ENCODE measurements around the gene IKZF1. TPM values are rescaled to one million over a fixed set of nuclear protein-coding genes. Genes with fewer than 3 reads are reported as not detected.

The IKZF1 gene
- total RNA-seq, 1 experiment from 2014 or later: 2.3 TPM

DNA sequence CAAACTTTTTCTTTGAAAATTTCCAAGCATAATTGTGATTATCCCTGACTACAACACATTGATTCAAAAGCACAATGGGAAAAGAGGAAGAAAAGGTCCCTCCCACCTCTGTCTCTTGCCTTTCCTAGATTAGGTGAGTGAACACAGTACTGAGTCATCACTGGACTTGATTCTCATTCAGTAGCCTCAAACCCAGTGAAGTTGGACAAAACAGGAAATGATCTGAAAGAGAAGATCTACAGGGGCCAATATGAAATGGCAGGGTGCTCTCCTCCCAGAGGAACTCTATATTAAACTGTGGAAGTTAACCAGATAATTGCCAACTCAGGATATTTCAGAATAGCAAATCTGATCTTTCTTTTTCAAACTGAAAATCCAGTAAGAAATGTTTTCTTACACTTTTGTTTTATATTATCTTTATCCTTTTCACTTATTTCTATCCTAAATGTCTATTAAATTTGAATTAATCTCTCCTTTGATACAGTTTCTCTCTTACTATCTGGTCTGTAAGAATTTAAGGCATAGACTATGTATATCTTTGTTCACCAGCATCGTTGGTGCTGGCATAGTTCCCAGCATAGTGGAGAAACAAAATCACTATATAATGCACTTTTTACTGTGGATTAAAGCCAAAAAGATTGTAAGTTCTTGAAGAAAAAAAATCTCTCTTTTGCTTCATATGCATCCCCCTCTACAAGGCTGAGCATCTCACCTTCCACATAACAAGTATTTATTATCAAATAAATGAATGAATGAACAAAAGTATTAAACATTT is 41.4 kb upstream of the IKZF1 start:
- CTCF ChIA-PET: no interaction called here
- Mint-ChIP-seq H3K27ac (no peak overlapping the region), H3K36me3 (no peaks in the 10 kb centered on the region), H3K4me1 (peaks cover 20% of the 10 kb centered on the region), H3K27me3 (ENCODE audit: low read depth) (peaks cover 2% of the 10 kb centered on the region; the same call in 1 of the 2 replicates), H3K4me3 (no peak overlapping the region), H3K9me3 (no peaks in the 10 kb centered on the region)
- TF ChIP-seq ZNF532 (CRISPR knock-in tag; IDR thresholded peaks at IDR 0.05; ENCODE audit: borderline replicate concordance): no peak
- TF ChIP-seq OVOL2 (CRISPR knock-in tag; IDR thresholded peaks at IDR 0.05; ENCODE audit: borderline replicate concordance): no peak
- TF ChIP-seq, protein P1, sequence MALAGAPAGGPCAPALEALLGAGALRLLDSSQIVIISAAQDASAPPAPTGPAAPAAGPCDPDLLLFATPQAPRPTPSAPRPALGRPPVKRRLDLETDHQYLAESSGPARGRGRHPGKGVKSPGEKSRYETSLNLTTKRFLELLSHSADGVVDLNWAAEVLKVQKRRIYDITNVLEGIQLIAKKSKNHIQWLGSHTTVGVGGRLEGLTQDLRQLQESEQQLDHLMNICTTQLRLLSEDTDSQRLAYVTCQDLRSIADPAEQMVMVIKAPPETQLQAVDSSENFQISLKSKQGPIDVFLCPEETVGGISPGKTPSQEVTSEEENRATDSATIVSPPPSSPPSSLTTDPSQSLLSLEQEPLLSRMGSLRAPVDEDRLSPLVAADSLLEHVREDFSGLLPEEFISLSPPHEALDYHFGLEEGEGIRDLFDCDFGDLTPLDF (CRISPR knock-in tag; IDR thresholded peaks at IDR 0.05): no peak
- no peak for TF ChIP-seq NFE2L1 (CRISPR knock-in tag; IDR thresholded peaks at IDR 0.05)
- TF ChIP-seq RELA (CRISPR knock-in tag; IDR thresholded peaks at IDR 0.05; ENCODE audit: borderline replicate concordance): no peak
- no peak for TF ChIP-seq KAT7 (CRISPR knock-in tag; IDR thresholded peaks at IDR 0.05; ENCODE audit: borderline replicate concordance)
- TF ChIP-seq ZNF263 (CRISPR knock-in tag; IDR thresholded peaks at IDR 0.05; ENCODE audit: low read depth): no peak
- POLR2A ChIA-PET: no interaction called here
- ATAC-seq (no peak), DNase-seq (ENCODE audit: low spot score) (no peak)

GRCh38 chr7:50264908-50265307 is 39.6 kb upstream of the IKZF1 start:
- H3K4me1 Mint-ChIP-seq: peaks cover 20% of the 10 kb centered on the region
- no peaks in the 10 kb centered on the region for H3K36me3 Mint-ChIP-seq
- no peak overlapping the region for H3K27ac Mint-ChIP-seq
- no peaks in the 10 kb centered on the region for H3K9me3 Mint-ChIP-seq
- ChIA-PET CTCF (no interaction called here), POLR2A (no interaction called here)
- peaks cover 2% of the 10 kb centered on the region; the same call in 1 of the 2 replicates for H3K27me3 Mint-ChIP-seq (ENCODE audit: low read depth)
- no peak for DNase-seq (ENCODE audit: low spot score)
- ATAC-seq: no peak
- H3K4me3 Mint-ChIP-seq: no peak overlapping the region
- TF ChIP-seq CREM (CRISPR knock-in tag; IDR thresholded peaks at IDR 0.05) (no peak), OVOL2 (CRISPR knock-in tag; IDR thresholded peaks at IDR 0.05; ENCODE audit: borderline replicate concordance) (no peak), ZSCAN18 (CRISPR knock-in tag; IDR thresholded peaks at IDR 0.05) (no peak), PREB (CRISPR knock-in tag; IDR thresholded peaks at IDR 0.05; ENCODE audit: borderline replicate concordance) (no peak), AR (CRISPR knock-in tag; IDR thresholded peaks at IDR 0.05) (no peak), ESRRA (CRISPR knock-in tag; IDR thresholded peaks at IDR 0.05; ENCODE audit: borderline replicate concordance) (no peak), TEAD1 (CRISPR knock-in tag; IDR thresholded peaks at IDR 0.05) (no peak), GTF2I (CRISPR knock-in tag; conservative IDR thresholded peaks at IDR 0.05) (no peak)
- TF ChIP-seq, protein P2, sequence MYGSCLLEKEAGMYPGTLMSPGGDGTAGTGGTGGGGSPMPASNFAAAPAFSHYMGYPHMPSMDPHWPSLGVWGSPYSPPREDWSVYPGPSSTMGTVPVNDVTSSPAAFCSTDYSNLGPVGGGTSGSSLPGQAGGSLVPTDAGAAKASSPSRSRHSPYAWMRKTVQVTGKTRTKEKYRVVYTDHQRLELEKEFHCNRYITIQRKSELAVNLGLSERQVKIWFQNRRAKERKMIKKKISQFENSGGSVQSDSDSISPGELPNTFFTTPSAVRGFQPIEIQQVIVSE (CRISPR knock-in tag; IDR thresholded peaks at IDR 0.05; ENCODE audit: borderline replicate concordance): no peak
- TF ChIP-seq, protein P3, sequence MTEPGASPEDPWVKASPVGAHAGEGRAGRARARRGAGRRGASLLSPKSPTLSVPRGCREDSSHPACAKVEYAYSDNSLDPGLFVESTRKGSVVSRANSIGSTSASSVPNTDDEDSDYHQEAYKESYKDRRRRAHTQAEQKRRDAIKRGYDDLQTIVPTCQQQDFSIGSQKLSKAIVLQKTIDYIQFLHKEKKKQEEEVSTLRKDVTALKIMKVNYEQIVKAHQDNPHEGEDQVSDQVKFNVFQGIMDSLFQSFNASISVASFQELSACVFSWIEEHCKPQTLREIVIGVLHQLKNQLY (CRISPR knock-in tag; IDR thresholded peaks at IDR 0.05): no peak
- TF ChIP-seq, protein P4, sequence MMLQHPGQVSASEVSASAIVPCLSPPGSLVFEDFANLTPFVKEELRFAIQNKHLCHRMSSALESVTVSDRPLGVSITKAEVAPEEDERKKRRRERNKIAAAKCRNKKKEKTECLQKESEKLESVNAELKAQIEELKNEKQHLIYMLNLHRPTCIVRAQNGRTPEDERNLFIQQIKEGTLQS (CRISPR knock-in tag; conservative IDR thresholded peaks at IDR 0.05): no peak

Data from WTC11 (cell line).